HUES6 (cell line): Measurements from ENCODE around the gene AGFG1.
A peak's percentile ranks its signal among the peaks of the same experiment; 100 is the strongest.

Experiments used
- H3K27ac ChIP-seq: 2 replicates; pipeline ENCODE4 v1.7.0; 2013; ENCODE audit warnings: low read depth, mild to moderate bottlenecking, low read length, inconsistent platforms
- H3K27me3 ChIP-seq: 2 replicates; pipeline ENCODE4 v1.6.1; 2013; ENCODE audit warnings: low read length; ENCODE audit not compliant: control insufficient read depth, insufficient read depth
- H3K36me3 ChIP-seq: 2 replicates; pipeline ENCODE4 v1.6.1; 2013; ENCODE audit warnings: low read length; ENCODE audit not compliant: control insufficient read depth, insufficient read depth
- H3K4me1 ChIP-seq: 2 replicates; pipeline ENCODE4 v1.6.1; 2013; ENCODE audit warnings: low read length; ENCODE audit not compliant: control insufficient read depth, insufficient read depth
- H3K4me3 ChIP-seq: 2 replicates; pipeline ENCODE4 v1.5.1; 2013; ENCODE audit warnings: low read depth, low read length
- H3K9ac ChIP-seq: one replicate; pipeline ENCODE4 v1.6.1; 2013; ENCODE audit warnings: mild to moderate bottlenecking, low read length
- H3K9me3 ChIP-seq: 2 replicates; pipeline ENCODE4 v1.6.1; 2013; ENCODE audit warnings: low read depth, low read length; ENCODE audit not compliant: control insufficient read depth, insufficient read depth

The AGFG1 gene

DNA sequence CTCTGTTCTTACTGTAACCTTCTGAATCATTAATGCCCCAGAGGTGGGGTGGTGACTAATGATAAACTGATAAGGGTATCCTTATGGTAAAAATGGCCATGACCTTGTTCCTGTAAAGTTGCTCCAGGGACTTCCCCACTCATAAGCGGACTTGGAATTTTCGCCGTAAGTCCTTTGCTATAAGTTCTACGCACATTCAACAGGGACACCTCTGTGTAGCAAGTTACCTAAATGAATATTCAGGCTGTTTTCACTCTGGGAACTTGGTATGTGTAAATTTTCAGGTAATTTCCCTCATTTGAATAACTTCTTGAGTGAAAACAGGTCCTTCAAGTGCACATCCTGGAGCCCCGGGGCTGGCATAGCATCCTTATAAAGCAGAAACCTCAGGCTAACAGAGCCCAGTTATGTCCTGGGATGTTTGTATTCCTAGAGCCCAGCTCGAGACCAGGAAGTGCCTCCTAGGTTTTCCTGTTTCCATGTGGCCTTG, 9.4 kb upstream of the AGFG1 start:
- no peak overlapping the region for H3K4me3 ChIP-seq
- peaks cover 15% of the 10 kb centered on the region; the same call in 1 of the 2 replicates for H3K4me1 ChIP-seq
- no peaks in the 10 kb centered on the region for H3K27me3 ChIP-seq
- no peaks in the 10 kb centered on the region for H3K36me3 ChIP-seq
- H3K9ac ChIP-seq: no peak overlapping the region
- no peak overlapping the region for H3K27ac ChIP-seq
- no peaks in the 10 kb centered on the region for H3K9me3 ChIP-seq

DNA sequence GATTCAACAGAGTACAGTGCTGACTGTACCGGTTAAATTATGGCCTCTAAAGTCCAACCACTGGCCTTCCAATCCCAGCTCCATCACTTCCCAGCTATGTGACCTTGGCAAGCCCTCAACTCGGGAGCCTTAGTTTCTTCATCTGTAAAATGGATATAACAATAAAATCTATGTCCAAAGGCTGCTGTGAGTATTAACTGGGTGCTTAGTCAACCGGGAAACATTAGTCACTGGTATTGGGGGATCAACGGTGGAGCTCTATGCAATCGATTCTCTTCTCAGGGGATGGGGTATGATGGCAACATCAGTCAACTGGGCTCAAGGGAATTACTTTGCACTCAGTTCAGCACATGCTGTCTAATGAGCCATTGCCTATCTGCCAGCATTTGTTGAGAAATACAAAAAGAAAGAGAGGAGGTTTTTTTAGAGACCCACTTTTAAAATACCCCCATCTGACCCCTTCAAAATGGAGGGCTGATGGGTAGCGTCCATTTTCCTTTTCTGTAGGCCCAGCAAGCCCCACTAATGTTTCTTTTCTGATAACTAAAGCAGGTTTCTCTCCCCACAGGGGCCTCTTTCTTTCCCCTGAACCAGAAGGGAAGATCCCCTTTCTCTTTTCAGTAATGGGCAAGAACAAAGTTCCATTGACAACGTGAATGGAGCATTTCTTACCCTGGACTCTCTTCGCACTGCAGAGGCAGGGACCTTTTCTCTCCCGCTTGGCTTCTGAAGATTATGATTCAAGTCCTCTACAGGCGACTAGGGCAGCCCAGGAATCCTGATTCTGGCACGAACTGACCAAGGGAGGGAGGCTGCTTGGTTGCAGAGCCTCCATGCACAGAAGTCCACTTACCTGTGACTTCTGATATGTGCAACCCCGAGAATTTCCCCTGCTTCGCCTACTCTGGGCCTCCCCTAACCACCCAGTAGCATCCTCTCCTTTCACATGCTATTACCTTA, 8.7 kb upstream of the AGFG1 start:
- Histone ChIP-seq H3K27me3 (no peaks in the 10 kb centered on the region), H3K4me1 (peaks cover 15% of the 10 kb centered on the region; the same call in 1 of the 2 replicates), H3K27ac (no peak overlapping the region), H3K9ac (no peak overlapping the region), H3K9me3 (no peaks in the 10 kb centered on the region), H3K4me3 (no peak overlapping the region), H3K36me3 (no peaks in the 10 kb centered on the region)

DNA sequence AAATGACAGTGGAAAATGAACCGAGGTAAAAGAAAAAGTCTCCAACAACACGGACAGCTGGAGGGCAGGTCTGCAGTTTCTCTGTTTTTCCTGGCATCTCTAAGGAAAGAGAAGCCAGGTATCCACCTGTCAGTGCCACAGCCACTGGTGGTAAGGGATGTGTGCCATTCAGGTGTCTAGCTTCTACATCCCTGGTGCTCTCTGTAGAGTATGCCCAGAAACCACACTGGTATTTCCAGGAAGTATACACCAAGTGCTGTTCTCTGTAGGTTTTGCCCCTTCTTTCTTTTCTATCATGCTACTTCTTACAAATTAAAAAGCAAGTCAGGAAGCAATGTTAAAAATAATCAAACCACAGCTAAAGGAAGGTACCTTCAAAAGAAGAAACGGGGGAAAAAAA, 7.6 kb upstream of the AGFG1 start:
- H3K9me3 ChIP-seq: no peaks in the 10 kb centered on the region
- no peaks in the 10 kb centered on the region for H3K36me3 ChIP-seq
- H3K4me3 ChIP-seq: no peak overlapping the region
- no peak overlapping the region for H3K27ac ChIP-seq
- H3K9ac ChIP-seq: no peak overlapping the region
- H3K4me1 ChIP-seq: peaks cover 15% of the 10 kb centered on the region; the same call in 1 of the 2 replicates
- H3K27me3 ChIP-seq: no peaks in the 10 kb centered on the region

- Histone ChIP-seq H3K4me3 (no peak overlapping the region), H3K27ac (no peak overlapping the region; the same call in 1 of the 2 replicates), H3K9me3 (no peaks in the 10 kb centered on the region), H3K4me1 (peaks cover 15% of the 10 kb centered on the region; the same call in 1 of the 2 replicates), H3K36me3 (no peaks in the 10 kb centered on the region), H3K27me3 (no peaks in the 10 kb centered on the region), H3K9ac (no peak overlapping the region)
Measured at GRCh38 chr2:227464851-227465250, 7.1 kb upstream of the AGFG1 start.

DNA sequence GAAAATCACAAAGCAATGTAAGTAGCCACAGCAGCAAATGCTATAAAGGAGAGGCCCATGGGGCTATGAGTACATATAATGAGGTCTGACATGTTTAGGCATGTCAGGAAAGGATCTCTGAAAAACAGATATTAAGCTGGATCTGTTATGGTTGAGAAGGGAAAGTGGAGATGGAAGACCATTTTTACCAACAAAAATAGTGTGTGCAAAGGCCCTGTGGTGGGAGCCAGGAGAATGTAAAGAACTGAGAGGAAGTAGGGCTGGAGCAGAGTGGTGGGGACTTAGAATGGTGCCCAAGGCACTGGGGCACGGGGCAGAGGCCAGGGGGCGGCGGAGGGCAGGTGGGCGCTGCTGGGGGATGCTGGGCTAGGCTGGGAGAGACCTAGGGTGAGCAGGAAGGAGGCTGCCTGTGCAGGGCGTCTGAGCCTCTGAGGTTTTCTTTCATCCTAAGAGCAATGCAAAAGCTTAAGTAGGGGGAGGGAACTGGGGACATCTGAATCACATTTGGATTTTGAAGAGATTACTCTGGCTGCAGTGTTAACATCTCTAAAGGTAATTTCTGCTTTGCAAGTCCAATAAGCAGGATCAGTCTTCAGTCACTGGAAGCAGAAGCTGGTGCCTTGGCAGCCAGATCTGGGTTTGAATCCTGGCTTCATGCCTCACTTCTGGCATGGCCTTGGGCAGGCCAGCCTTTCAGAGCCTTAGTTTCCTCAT, 4.9 kb upstream of the AGFG1 start:
- H3K36me3 ChIP-seq: no peaks in the 10 kb centered on the region
- peaks cover 26% of the 10 kb centered on the region for H3K4me1 ChIP-seq
- H3K4me3 ChIP-seq: no peak overlapping the region
- H3K27me3 ChIP-seq: no peaks in the 10 kb centered on the region
- H3K9ac ChIP-seq: peak overlapping the region; percentile 52
- H3K9me3 ChIP-seq: no peaks in the 10 kb centered on the region
- H3K27ac ChIP-seq: peak overlapping the region; percentile 46; the same call in 1 of the 2 replicates

DNA sequence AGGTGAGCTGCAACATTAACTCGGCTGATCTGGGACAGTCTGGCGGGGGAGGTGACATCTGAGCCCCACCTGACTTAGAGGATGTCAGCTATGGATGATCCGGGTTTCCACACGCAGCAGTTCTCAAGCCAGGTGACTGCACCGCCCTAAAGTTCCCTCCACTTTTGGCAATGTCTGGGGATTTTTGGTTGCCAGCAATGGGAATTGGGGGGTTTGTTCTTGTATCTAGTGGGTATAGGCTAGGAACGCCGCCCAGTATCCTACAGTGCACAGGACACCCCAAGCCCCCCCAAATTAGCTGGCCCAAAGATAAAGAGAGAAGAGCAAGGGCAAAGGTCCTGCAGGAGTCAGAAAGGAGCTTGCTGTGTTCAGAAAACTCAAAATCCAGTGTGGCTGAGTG, 544 bp upstream of the AGFG1 start:
- H3K4me1 ChIP-seq: peaks cover 25% of the 10 kb centered on the region
- peak overlapping the region; percentile 96; the same call in 1 of the 2 replicates for H3K4me3 ChIP-seq
- H3K9ac ChIP-seq: no peak overlapping the region
- no peaks in the 10 kb centered on the region for H3K9me3 ChIP-seq
- H3K27ac ChIP-seq: no peak overlapping the region
- H3K36me3 ChIP-seq: no peaks in the 10 kb centered on the region
- H3K27me3 ChIP-seq: no peaks in the 10 kb centered on the region

GRCh38 chr2:227472265-227473121, 537 bp downstream of the AGFG1 start:
- H3K4me1 ChIP-seq: peaks cover 21% of the 10 kb centered on the region
- no peaks in the 10 kb centered on the region for H3K36me3 ChIP-seq
- peak overlapping the region; percentile 96 for H3K4me3 ChIP-seq
- H3K27ac ChIP-seq: peak overlapping the region; percentile 86; the same call in 1 of the 2 replicates
- peak overlapping the region; percentile 95 for H3K9ac ChIP-seq
- H3K9me3 ChIP-seq: no peaks in the 10 kb centered on the region
- H3K27me3 ChIP-seq: no peaks in the 10 kb centered on the region

GRCh38 chr2:227473122-227473461, 1.1 kb downstream of the AGFG1 start:
- Histone ChIP-seq H3K4me3 (peak overlapping the region; percentile 96), H3K27ac (no peak overlapping the region), H3K9ac (peak overlapping the region; percentile 74), H3K4me1 (peaks cover 21% of the 10 kb centered on the region), H3K9me3 (no peaks in the 10 kb centered on the region), H3K36me3 (no peaks in the 10 kb centered on the region), H3K27me3 (no peaks in the 10 kb centered on the region)

- H3K4me1 ChIP-seq: peaks cover 21% of the 10 kb centered on the region
- no peak overlapping the region for H3K9ac ChIP-seq
- no peaks in the 10 kb centered on the region for H3K9me3 ChIP-seq
- no peaks in the 10 kb centered on the region for H3K27me3 ChIP-seq
- no peaks in the 10 kb centered on the region for H3K36me3 ChIP-seq
- peak overlapping the region; percentile 96 for H3K4me3 ChIP-seq
- no peak overlapping the region; the same call in 1 of the 2 replicates for H3K27ac ChIP-seq
Measured at GRCh38 chr2:227473806-227474205, 1.9 kb downstream of the AGFG1 start.

DNA sequence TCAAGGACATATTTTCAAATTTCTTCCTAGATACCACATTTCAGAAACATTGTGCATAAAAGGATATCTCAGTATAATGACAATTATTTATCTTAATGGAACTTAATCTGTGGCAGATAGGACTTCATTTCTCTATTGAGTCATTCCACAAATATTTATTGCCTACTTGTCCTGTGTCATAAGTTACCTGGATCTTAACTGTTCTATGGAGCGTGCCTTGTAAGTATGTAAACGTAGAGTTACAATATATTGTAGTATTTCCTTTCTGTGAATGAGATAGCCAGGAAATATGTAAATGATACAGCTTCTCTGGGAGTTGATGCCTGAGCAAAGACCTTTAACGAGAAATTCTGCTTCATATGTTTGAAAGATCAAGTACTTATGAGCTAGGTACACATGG, 2.5 kb downstream of the AGFG1 start:
- Histone ChIP-seq H3K4me3 (no peak overlapping the region), H3K27ac (no peak overlapping the region; the same call in 1 of the 2 replicates), H3K36me3 (no peaks in the 10 kb centered on the region), H3K9me3 (no peaks in the 10 kb centered on the region), H3K4me1 (peaks cover 21% of the 10 kb centered on the region), H3K27me3 (no peaks in the 10 kb centered on the region), H3K9ac (no peak overlapping the region)
